Transverse colon (tissue), 4 donors: ENCODE results near the gene DHX57. TPM values are rescaled to one million over a fixed set of nuclear protein-coding genes. Genes with fewer than 3 reads are reported as not detected.

Experiments used
- DNase-seq: peaks from one replicate; pipeline ENCODE4 v3.0.0-alpha.2; 2019
- H3K27ac ChIP-seq, 4 donors: fragments of 200-600 bp; sonication (generic); 2 replicates each; pipeline ENCODE4 v1.5.1; 2016 to 2018; ENCODE audit warnings: inconsistent platforms in 4 of 4
- H3K27me3 ChIP-seq: fragments of 200-600 bp; sonication (generic); 2 replicates; pipeline ENCODE4 v1.5.1; 2017; ENCODE audit warnings: inconsistent platforms
- H3K36me3 ChIP-seq, 4 donors: fragments of 200-600 bp; sonication (generic); 2 replicates each; pipeline ENCODE4 v1.5.1; 2017 to 2019; ENCODE audit warnings: inconsistent platforms in 4 of 4
- H3K4me1 ChIP-seq, 4 donors: fragments of 200-600 bp; sonication (generic); 2 replicates each; pipeline ENCODE4 v1.5.1; 2017 to 2020; ENCODE audit warnings: inconsistent platforms in 4 of 4
- H3K4me3 ChIP-seq, 4 donors: fragments of 200-600 bp; sonication (generic); 1 replicate in 1 of 4; 2 replicates in 3 of 4; pipeline versions ENCODE4 v1.5.1 to v1.6.1; 2017 to 2019; ENCODE audit warnings: inconsistent platforms in 4 of 4
- H3K9me3 ChIP-seq, 2 donors: fragments of 200-600 bp; sonication (generic); 2 replicates each; pipeline ENCODE4 v1.5.1; 2017 to 2019; ENCODE audit warnings: inconsistent platforms in 2 of 2
- EP300 ChIP-seq: sonication (generic); formaldehyde crosslinking; IDR thresholded peaks from one replicate; pipeline ENCODE4 v1.6.1; 2017; ENCODE audit warnings: antibody characterized with exemption, low read depth
- POLR2A ChIP-seq: fragments of 450-650 bp; IDR thresholded peaks from one replicate; pipeline ENCODE4 v1.6.1; 2016; ENCODE audit warnings: antibody characterized with exemption, mild to moderate bottlenecking, moderate library complexity
- POLR2AphosphoS5 ChIP-seq, 3 donors: sonication (generic); formaldehyde crosslinking; IDR thresholded peaks; one replicate each; pipeline ENCODE4 v1.6.1; 2016; ENCODE audit warnings: antibody characterized with exemption in 3 of 3
- WGBS, 2 donors: methylation state at CpG; one replicate each; pipeline ENCODE4 v1.1.5; 2018; ENCODE audit warnings: low coverage in 1 of 2; 5-methylcytosine and 5-hydroxymethylcytosine counted together
- in situ Hi-C, 4 donors: fragments of 200-750 bp; cut with MboI; loops; one replicate each; pipeline versions ENCODE4 v1.15.0 to v1.15.1; 2017; ENCODE audit warnings: low sequenced_read_pairs in 3 of 4, low pct_ligation_motif_present in 1 of 4, low pct_unique_long_range_greater_than_20kb in 1 of 4
- intact Hi-C: fragments of 100-400 bp; cut with DNase I; formaldehyde crosslinking; loops from one replicate; pipeline ENCODE4 v1.15.1; 2023; ENCODE audit warnings: low total_unique reads
- total RNA-seq, 4 donors: library from RNA; depleted of rRNA; stranded (reverse); fragments of >200 nt; gene quantifications; one replicate each; pipeline ENCODE4 v1.1.0, GENCODE V29; 2016
- TF ChIP-seq, protein P1 (sequence below), 5 experiments: fragments of 200-600 bp in 3 of 5; fragments of 450-650 bp in 2 of 5; sonication (generic) in 3 of 5; IDR thresholded peaks; 1 replicate in 2 of 5; 2 replicates in 3 of 5; pipeline ENCODE4 v1.5.1; 2016 to 2017; ENCODE audit warnings: antibody characterized with exemption in 5 of 5, inconsistent platforms in 3 of 5, mild to moderate bottlenecking in 2 of 5, moderate library complexity in 1 of 5

The DHX57 gene
- total RNA-seq, 4 donors from 2014 or later = 1.5 to 29.7 (median 10.6) TPM

DNA sequence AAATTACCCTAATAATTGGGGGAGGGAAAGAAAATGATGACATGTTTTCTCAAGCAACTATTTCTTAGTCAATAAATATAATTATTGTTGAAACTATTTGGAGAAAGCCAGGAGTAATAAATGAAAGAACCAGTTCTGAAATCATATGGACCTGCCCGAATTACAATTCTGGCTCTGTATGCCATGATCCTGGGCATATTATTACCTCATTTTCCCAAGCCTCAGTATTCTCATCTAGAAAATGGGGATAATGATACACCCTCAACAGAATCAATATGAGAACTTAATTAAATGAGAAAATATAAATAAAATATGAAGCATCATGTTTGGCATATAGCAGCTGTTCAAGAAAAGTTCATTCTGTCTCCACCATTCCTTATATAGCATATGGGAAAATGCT, 36.9 kb upstream of the DHX57 start:
- no peak for TF ChIP-seq EP300
- TF ChIP-seq, protein P1, sequence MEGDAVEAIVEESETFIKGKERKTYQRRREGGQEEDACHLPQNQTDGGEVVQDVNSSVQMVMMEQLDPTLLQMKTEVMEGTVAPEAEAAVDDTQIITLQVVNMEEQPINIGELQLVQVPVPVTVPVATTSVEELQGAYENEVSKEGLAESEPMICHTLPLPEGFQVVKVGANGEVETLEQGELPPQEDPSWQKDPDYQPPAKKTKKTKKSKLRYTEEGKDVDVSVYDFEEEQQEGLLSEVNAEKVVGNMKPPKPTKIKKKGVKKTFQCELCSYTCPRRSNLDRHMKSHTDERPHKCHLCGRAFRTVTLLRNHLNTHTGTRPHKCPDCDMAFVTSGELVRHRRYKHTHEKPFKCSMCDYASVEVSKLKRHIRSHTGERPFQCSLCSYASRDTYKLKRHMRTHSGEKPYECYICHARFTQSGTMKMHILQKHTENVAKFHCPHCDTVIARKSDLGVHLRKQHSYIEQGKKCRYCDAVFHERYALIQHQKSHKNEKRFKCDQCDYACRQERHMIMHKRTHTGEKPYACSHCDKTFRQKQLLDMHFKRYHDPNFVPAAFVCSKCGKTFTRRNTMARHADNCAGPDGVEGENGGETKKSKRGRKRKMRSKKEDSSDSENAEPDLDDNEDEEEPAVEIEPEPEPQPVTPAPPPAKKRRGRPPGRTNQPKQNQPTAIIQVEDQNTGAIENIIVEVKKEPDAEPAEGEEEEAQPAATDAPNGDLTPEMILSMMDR (IDR thresholded peaks at IDR 0.05) = no peak
- no peak for TF ChIP-seq POLR2AphosphoS5 (IDR thresholded peaks at IDR 0.05)
- TF ChIP-seq POLR2A = no peak
- no peak for DNase-seq
- intact Hi-C loops (no loop called here), in situ Hi-C loops (no loop called here)
- H3K27ac ChIP-seq = no peak overlapping the region
- WGBS, 2 donors = 93% methylated on average over 1 of the region's 1 CpG; no CpG with 5 or more reads in 1 of the 2 donors
- H3K4me3 ChIP-seq = no peak overlapping the region
- no peaks in the 10 kb centered on the region for H3K4me1 ChIP-seq
- H3K27me3 ChIP-seq = no peaks in the 10 kb centered on the region
- H3K9me3 ChIP-seq = no peaks in the 10 kb centered on the region
- H3K36me3 ChIP-seq = no peaks in the 10 kb centered on the region

GRCh38 chr2:38911191-38911590, 35.5 kb upstream of the DHX57 start:
- no peaks in the 10 kb centered on the region for H3K9me3 ChIP-seq
- no peaks in the 10 kb centered on the region for H3K27me3 ChIP-seq
- no peak for DNase-seq
- no peak for TF ChIP-seq POLR2AphosphoS5 (IDR thresholded peaks at IDR 0.05)
- no peak for TF ChIP-seq POLR2A
- TF ChIP-seq EP300 = no peak
- TF ChIP-seq, protein P1 (IDR thresholded peaks at IDR 0.05) = no peak
- 93 to 96% methylated on average over 1 of the region's 1 CpG for WGBS, 2 donors
- intact Hi-C loops = no loop called here
- no peak overlapping the region for H3K27ac ChIP-seq
- H3K4me3 ChIP-seq = no peak overlapping the region
- no peaks in the 10 kb centered on the region for H3K4me1 ChIP-seq
- no peaks in the 10 kb centered on the region for H3K36me3 ChIP-seq
- in situ Hi-C loops = no loop called here

DNA sequence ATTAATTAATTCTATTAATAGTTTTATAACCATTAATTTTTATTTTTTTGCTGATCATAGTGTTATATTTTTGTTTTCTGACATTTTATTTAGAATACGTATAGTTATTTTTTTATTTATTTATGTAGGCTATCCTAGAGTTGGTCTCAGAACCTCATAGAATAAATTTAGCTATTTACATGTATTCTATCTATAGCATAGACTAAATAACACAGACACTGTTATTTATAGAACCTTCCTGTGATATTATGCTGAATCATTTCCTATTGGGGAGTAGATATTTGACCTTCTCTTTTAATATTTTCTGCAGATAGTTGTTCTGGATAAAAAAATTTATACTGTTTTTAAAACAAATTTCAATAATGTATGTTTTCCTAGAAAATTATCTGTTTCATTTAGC, 34.1 kb upstream of the DHX57 start:
- Histone ChIP-seq H3K27ac (no peak overlapping the region), H3K9me3 (no peaks in the 10 kb centered on the region), H3K36me3 (no peaks in the 10 kb centered on the region), H3K27me3 (no peaks in the 10 kb centered on the region), H3K4me1 (no peaks in the 10 kb centered on the region), H3K4me3 (no peak overlapping the region)
- 83 to 97% methylated on average over 1 of the region's 1 CpG for WGBS, 2 donors
- in situ Hi-C loops (no loop called here), intact Hi-C loops (no loop called here)
- DNase-seq = no peak
- no peak for TF ChIP-seq POLR2A
- TF ChIP-seq, protein P1 (IDR thresholded peaks at IDR 0.05) = no peak
- TF ChIP-seq EP300 = no peak
- no peak for TF ChIP-seq POLR2AphosphoS5 (IDR thresholded peaks at IDR 0.05)

- TF ChIP-seq, protein P1 (IDR thresholded peaks at IDR 0.05) = no peak
- TF ChIP-seq EP300 (no peak), POLR2AphosphoS5 (IDR thresholded peaks at IDR 0.05) (no peak), POLR2A (no peak)
- H3K9me3 ChIP-seq = no peaks in the 10 kb centered on the region
- no peaks in the 10 kb centered on the region for H3K4me1 ChIP-seq
- H3K4me3 ChIP-seq = no peak overlapping the region
- intact Hi-C loops (no loop called here), in situ Hi-C loops (no loop called here)
- H3K36me3 ChIP-seq = no peaks in the 10 kb centered on the region
- H3K27ac ChIP-seq = no peak overlapping the region
- DNase-seq = no peak
- H3K27me3 ChIP-seq = no peaks in the 10 kb centered on the region
- 67 to 71% methylated on average over 2 of the region's 2 CpGs for WGBS, 2 donors
Measured at GRCh38 chr2:38907743-38908562, 32.2 kb upstream of the DHX57 start.
